AG09319 (cell line): ENCODE measurements around the gene HMGB3.
"Not testable (repeated sequence)": the region's sequence is repeated elsewhere in the genome, so short reads cannot be mapped to it uniquely, and the experiment has no call there.

Experiments used
- DNase-seq: peaks from one replicate; pipeline ENCODE4 v3.0.0-alpha.2; 2010; ENCODE audit warnings: low read depth; ENCODE audit errors: extremely low read depth
- CTCF ChIP-seq: IDR thresholded peaks from 2 replicates; pipeline ENCODE4 v1.5.1; 2011; ENCODE audit warnings: low read depth, mild to moderate bottlenecking, inconsistent platforms, low read length, moderate library complexity

The HMGB3 gene

GRCh38 chrX:150942942-150943594 is 40.1 kb upstream of the HMGB3 start:
- no peak for DNase-seq
- TF ChIP-seq CTCF, result no peak

GRCh38 chrX:150944233-150944632 is 38.9 kb upstream of the HMGB3 start:
- DNase-seq, result no peak
- no peak for TF ChIP-seq CTCF

GRCh38 chrX:150954951-150955350 is 28.2 kb upstream of the HMGB3 start:
- TF ChIP-seq CTCF, result no peak
- DNase-seq, result no peak

- TF ChIP-seq CTCF, result no peak
These were observed 27.5 kb upstream of the HMGB3 start for GRCh38 chrX:150955590-150955989.

GRCh38 chrX:150958177-150958576 is 25.0 kb upstream of the HMGB3 start:
- DNase-seq, result no peak

More at GRCh38 chrX:150955590-150955989, 27.5 kb upstream of the HMGB3 start:
- no peak for DNase-seq

GRCh38 chrX:150959557-150959956 is 23.6 kb upstream of the HMGB3 start:
- DNase-seq, result no peak
- no peak for TF ChIP-seq CTCF

More at GRCh38 chrX:150958177-150958576, 25.0 kb upstream of the HMGB3 start:
- no peak for TF ChIP-seq CTCF

- no peak for TF ChIP-seq CTCF
- no peak for DNase-seq
These were observed 21.5 kb upstream of the HMGB3 start for GRCh38 chrX:150961631-150962030.

GRCh38 chrX:150964416-150964815 is 18.7 kb upstream of the HMGB3 start:
- not testable (repeated sequence) for DNase-seq
